Left kidney (tissue), 8 donors: ENCODE data around the gene SLC19A3. TPM values are rescaled to one million over a fixed set of nuclear protein-coding genes. Genes with fewer than 3 reads are reported as not detected.
A peak's percentile ranks its signal among the peaks of the same experiment; 100 is the strongest.
"Not testable (repeated sequence)": the region's sequence is repeated elsewhere in the genome, so short reads cannot be mapped to it uniquely, and the experiment has no call there.

Experiments used
- DNase-seq: peaks from one replicate; pipeline ENCODE4 v3.0.0-alpha.2; 2013
- long read RNA-seq, 8 donors: transcript quantifications; one replicate each; lab custom pipeline, GENCODE V29; 2026
- polyA plus RNA-seq: library from polyadenylated mRNA; unstranded; fragments of 120-200 nt; gene quantifications from one replicate; pipeline ENCODE4 v1.2.1, GENCODE V29; 2013; ENCODE audit not compliant: insufficient read length

SLC19A3 gene
- polyA plus RNA-seq: 10.7 TPM
- long read RNA-seq, donor 1: 0 reads
- long read RNA-seq, donor 2: 0 reads
- long read RNA-seq, donor 3: 0 reads
- long read RNA-seq, donor 4: 0 reads
- long read RNA-seq, donor 5, partial matches to known transcripts: 0 of 1 reads
- long read RNA-seq, donor 5, other reads (novel, unspliced or antisense): 0 of 1 reads
- long read RNA-seq, donor 6: 0 reads
- long read RNA-seq, donor 7: 0 reads
- long read RNA-seq, donor 8, full-length matches to known transcripts: 1 of 1 reads
- long read RNA-seq, donor 8, partial matches to known transcripts: 0 of 1 reads
- long read RNA-seq, donor 8, other reads (novel, unspliced or antisense): 0 of 1 reads

DNA sequence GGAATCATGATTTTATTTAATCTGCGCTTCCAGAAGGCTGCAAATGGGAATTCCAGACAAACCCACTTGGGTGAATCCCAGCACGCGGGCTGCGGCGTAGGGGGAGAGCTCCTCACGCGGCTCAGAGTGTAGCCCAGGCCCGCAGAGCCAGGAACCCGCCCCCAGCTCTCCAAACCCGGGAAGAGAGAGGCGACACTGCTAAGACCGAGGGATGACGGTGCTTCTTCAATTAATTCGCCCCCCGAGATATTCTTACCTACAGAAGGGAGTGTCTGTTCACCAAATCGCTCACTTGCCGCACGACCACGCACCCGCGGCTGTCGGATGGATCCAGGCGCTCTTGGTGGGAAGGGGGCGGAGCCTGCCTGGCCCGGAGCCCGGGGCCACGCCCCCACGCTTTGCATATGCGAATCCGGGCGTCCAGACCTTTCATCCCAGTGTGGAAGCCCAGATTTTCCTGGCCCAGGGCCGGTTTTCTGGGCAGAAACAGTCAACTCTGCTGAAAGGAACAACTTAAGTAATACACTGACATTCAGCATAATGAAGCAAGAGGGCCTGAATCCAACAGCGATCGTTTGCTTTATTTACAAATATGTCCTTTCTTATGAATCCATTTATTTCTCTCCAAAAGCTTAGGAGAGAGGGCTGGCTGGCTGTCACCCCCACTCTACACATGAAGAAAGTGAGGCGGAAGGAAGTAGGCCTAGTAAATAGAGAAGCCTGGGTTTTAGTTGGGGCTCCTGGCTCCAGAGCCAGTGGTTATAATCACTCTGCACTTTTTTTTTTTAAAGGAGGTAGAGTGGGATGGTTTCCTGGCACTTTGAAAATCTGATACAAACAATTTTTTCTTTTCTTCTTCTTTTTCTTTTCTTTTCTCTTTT is at the start of gene SLC19A3:
Gene SLC19A3 (minus strand): TSS at position 342 of the 881 bp plus-strand sequence. CDS start 15,710 bp downstream, outside the sequence.
- DNase-seq: peak; percentile 75

DNA sequence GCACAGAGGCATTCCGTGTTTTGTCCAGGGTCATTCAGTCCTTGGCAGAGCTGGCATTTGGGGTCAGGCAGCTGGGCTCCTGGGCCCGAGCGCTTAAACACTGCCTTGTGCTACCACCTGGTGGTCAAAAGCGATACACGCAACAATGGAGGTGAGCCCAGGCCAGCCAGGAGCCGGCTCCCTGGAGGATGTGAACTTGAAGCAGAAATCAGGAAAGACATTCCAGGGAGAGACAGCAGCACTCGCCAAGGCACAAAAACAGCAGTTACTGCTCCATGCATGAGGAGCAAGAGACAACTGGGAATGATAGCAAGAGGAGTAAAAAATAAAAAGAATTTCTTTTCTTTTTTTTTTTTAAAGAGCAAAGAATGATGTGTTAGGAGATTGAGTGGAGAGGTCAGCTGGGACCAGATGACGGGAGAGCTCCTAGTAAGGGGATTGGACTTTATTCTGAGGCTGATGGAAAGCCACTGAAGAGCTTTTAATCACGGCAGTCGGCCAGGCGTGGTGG is 48.6 kb upstream of the SLC19A3 start:
- peak; percentile 75 for DNase-seq

DNA sequence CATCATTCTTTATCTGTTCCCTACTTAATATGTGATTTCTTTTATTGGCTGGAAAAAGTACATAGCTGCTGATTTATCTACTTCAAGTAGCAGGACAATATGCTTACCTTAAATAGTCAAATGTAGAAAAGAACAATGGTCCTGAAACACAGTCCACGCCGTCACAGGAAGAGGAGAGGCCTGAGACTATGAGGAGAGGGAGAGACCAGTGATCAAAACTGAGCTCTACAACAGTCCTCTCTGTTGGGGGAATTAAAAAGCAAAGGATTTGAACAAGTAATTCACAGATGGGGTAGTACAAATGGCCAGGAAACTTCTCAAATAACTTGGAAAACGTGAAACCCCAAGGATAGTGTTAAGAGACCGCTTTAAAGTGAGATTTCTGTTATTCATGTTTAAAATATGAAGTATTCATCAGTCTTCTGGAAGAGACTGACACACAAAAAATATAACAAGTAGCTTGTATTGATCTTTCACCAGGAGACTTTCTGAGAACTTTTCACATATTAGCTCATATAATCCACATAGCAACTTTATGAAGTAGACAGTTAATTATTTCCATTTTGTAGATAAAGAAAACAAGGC is 48.1 kb upstream of the SLC19A3 start:
- DNase-seq: no peak

DNA sequence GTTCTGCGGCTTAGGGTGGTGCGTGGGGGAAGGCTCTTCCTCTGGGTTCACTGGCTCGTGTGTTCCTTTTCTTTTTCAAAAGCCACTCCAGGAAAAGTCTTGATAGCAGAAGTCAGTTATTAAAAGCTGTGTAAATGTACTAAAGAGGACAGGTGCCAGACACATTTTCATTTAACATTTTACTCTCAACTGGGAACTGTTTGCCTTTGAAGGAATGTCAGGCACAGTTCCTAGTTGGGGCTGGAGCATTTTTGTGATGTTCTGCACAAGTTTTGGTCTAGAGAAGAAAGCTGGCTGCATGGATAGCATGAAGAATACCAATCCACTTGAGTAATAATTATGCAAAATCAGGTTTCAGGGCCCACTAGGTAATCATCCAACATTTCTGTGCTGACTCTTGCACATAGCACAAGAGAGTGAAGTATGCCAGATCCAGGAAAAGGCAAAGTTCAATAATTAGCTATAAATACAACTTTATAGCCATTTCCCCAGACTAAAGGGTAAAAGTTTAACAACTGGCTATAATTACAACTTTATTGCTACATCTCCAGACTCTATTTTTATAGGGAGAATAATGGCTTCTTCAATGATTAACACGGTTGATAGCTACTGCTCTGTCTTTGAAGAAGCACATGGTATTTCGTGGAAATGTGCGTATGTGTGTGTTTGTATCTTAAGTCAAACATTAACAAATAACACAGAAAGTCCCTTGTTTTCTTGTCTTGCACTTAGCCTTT is 44.1 kb upstream of the SLC19A3 start:
- DNase-seq: peak; percentile 60

DNA sequence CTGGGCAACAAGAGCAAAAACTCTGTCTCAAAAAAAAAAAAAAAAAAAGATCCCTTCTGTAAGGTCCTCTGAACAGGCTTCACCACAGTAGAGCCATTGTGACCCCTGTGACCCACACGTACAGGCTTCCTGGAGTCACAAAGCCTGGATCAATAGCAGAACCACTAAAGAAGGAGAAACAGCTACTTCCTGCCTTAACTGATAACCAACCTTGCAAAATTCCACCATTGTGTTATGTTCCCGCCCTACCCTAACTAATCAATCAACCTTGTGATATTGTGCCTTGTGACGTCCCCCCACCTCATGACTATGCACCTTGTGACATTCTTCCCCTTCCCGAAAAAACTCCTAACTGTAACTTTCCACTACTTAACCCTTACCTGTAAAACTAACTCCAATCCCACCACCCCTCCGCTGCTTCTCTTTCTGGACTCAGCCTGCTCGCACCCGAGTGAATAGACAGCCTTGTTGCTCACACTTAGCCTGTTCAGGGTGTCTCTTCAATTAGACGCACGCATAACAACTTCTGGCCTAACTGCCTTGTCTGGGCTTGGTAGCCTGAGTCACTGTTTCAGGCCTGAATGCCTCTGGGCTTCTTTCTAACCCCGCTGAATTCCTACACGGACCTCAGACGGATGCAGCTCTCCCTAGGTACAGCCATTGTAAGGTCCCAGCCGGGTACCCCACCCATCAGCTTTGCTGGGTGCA is 41.7 kb upstream of the SLC19A3 start:
- no peak for DNase-seq

DNA sequence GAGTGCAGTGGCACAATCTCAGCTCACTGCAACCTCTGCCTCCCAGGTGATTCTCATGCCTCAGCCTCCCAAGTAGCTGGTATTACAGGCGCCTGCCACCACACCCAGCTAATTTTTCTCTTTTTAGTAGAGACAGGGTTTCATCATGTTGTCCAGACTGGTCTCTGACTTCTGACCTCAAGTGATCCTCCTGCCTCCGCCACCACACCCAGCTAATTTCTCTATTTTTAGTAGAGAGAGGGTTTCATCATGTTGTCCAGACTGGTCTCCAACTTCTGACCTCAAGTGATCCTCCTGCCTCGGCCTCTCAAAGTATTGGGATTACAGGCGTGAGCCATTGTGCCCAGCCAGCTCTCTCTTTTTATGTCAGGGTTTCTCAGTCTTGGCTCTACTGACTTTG is 38.4 kb upstream of the SLC19A3 start:
- not testable (repeated sequence) for DNase-seq

DNA sequence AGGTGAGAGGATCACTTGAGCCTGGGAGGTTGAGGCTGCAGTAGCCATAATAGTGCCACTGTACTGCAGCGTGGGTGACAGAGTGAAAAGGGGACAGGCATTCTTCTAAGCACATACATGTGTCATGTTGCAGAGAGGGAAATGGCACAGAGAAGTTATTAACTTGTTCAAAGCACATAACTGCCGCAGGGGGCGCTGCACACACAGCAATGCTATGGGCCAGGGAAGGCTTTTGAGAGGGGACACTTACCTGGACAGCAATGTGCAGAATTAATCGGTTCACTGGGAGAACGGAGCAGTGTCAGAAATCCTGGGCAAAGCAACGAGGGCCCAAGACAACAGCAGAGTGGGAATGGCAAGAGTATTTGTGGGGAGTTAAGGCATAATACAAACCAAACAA is 30.3 kb upstream of the SLC19A3 start:
- no peak for DNase-seq

DNA sequence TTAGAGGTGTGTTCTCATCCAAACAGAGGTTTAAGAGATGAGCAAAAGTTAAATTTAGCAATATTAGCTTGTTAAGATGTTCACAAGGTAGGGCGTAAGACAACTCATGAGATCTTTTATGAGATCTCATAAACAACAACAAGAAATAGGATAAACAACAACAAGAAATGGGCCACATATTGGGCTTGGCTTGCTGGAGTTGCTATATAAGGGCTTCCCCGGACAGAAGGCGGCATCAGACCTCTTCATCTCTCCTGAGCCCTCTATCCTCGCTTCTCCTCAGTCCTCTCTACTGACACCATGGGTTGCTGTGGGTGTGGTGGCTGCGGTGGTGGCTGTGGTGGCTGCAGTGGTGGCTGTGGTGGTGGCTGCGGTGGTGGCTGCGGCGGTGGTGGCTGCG is 27.8 kb upstream of the SLC19A3 start, which contains the start of gene SCYGR8:
Gene SCYGR8 (plus strand): TSS at position 301 of the 400 bp plus-strand sequence. CDS start 0 bp downstream, at position 301.
- no peak for DNase-seq

DNA sequence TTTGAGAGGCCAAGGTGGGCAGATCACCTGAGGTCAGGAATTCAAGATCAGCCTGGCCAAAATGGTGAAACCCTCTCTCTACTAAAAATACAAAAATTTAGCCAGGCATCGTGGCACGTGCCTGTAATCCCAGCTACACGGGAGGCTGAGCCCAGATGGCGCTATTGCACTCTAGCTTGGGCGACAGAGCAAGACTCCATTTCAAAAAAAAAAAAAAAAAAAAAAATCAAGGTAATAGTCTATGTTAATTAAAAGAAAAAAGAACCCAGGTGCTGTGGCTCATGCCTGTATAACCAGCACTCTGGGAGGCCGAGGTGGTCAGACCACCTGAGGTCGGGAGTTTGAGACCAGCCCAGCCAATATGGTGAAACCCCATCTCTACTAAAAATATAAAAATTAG is 22.9 kb upstream of the SLC19A3 start:
- DNase-seq: not testable (repeated sequence)

DNA sequence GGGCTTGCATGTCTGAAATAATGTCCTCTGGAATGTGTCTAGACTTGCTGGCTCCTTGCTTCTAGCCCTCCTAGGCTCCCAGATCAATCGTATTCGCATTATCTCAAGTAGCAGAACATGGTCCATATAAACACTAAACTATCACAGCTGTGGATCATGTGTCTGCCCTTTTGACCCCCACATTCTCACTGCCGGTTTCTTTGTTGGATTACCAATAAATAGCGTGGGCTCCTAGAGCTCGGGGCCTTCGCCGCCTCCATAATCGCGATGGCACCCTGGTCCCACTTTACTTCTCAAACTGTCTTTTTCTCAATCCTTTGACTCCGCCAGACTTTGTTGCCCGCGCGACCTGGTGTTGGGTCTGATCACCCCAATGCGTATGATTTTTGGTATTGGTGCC is 21.5 kb upstream of the SLC19A3 start:
- no peak for DNase-seq

DNA sequence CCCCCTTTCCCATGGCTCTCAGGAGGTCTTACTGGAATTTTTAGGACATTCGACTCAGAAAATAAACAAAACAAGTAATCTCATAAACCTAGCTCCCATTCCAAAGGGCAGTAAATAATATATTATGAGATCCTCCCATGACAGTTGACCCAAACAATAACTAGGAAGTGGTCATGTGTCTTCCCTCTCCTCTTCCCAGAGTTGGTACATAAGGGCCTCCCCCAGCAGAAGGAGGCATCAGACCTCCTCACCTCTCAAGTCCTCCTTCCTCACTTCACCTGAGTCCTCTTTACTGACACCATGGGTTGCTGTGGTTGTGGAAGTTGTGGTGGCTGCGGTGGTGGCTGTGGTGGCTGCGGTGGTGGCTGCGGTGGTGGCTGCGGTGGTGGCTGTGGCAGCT is 10.2 kb upstream of the SLC19A3 start, which contains the start of gene SCYGR7:
Gene SCYGR7 (plus strand): TSS at position 301 of the 400 bp plus-strand sequence. CDS start 0 bp downstream, at position 301.
- DNase-seq: no peak

DNA sequence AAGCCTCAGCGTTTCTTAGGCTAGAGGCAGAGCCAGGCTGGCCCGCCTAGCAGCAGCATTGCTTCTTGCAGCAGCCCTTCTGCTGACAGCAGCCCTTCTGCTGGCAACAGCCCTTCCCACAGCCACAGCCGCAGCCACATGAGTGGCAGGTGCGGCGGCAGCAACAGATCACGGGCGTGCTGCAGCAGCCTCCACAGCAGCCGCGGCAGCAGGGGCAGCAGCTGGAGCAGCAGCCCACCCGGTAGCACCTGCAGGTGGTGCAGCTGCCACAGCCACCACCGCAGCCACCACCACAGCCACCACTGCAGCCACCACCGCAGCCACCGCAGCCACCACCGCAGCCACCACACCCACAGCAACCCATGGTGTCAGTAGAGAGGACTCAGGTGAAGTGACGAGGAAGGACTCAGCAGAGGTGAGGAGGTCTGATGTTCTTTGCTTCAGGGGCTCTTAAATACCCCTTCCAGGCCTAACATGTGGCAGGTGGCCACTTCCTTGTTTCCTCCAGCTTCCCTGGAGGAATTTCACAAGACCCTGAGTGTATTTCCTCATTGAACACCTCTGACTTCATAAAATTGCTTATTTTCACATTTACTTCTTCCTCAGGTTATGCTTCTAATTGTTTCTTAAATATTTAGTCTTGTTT is 6.7 kb upstream of the SLC19A3 start, which contains the start of gene SCYGR6:
Gene SCYGR6 (minus strand): TSS at position 364 of the 646 bp plus-strand sequence. CDS start 0 bp downstream, at position 364.
- no peak for DNase-seq

DNA sequence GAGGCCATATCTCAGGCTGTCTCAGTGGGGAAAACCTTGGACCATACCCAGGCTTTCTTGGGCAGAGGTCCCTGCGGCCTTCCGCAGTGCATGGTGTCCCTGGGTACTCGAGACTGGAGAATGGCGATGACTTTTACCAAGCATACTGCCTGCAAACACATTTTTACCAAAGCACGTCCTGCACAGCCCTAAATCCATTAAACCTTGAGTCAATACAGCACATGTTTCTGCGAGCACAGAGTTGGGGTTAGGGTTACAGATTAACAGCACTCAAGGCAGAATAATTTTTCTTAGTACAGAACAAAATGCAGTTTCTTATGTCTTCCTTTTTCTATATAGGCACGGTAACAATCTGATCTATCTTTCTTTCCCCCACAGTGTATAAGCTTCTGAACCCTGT is 5.0 kb upstream of the SLC19A3 start:
- DNase-seq: not testable (repeated sequence)

DNA sequence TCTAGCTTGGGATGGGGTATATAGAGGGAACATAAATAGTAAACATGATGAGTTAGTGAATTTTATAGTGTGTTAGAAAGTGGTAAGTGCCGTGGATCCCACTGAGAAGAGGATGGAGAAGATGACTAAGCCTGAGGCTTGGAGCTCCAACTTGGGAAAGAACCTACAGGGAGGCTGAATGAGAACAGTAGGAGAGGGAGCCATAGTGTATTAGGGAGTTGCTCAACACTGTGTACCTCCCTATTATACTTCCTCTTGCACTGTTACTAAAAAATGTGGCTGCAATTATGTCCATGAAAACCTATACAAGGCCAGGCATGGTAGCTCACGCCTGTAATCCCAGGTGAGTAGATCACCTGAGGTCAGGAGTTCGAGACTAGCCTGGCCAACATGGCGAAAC is 2.9 kb upstream of the SLC19A3 start:
- DNase-seq: no peak

DNA sequence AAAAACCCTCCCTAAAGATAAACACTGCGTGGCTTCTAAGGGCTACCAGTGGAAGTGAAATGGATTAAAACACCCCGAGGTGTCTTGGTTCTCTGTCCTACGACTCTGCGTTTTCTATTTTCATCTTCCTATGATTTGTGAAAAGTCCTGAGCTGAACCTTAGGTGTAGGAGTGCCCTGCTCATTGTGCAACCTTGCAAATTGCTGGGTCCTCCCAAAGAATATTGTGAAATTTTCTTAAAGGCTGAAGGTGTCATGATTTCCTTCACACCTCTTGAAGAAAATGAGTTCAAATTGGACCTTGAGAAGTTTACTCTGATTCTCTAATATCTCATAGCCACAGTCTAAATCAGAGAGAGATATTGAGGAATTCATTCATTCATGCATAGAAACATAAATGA is 1.8 kb upstream of the SLC19A3 start:
- no peak for DNase-seq

DNA sequence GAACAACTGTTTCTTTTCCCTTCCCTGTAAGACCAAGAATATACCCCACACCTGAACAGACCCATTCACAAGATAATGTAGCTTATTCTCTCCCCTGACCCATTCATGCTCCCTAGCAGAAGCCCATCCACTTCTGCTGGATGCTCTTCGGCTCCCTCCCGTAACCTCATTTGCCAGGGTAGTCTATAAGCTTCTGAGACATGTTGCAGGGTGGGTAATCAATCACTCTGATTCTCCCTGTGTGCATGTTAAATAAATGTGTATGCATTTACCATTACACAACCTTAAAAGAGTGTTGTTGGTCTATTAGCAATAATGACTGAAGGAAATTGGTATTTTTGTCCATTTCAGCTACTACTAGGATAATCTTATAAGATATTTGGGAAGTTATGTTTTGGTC is 1.3 kb downstream of the SLC19A3 start:
- no peak for DNase-seq

DNA sequence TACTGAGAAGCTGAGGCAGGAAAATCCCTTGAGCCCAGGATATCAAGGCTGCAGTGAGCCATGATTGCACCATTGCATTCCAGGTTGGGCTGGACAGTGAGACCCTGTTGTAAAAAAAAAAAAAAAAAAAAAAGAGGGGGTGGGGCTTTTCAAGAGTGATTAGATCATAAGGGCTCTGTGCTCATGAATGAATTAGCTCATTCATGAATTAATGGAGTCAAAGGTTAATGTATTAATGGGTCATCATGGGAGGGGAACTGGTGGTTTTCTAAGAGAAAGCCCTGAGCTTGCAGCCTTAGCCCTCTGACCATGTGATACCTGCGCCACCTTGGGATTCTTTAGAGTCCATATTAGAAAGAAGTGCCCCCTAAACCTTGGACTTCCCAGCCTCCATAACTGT is 4.5 kb downstream of the SLC19A3 start:
- no peak for DNase-seq

DNA sequence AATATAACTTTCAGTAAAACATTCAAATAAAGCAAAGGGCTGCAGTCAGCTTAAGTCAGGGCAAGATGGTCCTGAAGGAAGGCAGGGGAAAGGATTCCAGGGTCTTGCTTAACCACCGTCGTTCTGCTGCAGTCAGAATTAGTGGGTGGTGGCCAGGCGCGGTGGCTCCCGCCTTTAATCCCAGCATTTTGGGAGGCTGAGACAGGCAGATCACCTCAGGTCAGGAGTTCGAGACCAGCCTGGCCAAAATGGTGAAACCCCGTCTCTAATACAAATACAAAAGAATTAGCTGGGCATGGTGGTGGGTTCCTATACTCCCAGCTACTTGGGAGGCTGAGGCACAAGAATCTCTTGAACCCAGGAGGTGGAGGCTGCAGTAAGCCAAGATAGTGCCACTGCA is 6.8 kb downstream of the SLC19A3 start:
- DNase-seq: no peak

DNA sequence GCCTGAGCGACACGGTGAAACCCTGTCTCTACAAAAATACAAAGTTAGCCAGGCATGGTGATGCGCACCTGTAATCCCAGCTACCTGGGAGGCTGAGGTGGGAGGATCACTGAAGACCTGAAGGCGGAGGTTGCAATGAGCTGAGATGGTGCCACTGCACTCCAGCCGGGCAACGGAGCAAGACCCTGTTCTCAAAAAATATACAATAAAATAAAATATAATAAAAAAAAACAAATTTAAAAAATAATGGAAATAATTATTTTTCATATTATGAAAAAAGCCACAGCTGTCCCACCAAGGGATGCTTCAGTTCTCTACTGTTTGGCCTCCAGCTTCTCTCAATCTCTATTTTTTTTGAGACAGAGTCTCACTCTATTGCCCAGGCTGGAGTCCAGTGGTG is 10.4 kb downstream of the SLC19A3 start:
- no peak for DNase-seq

DNA sequence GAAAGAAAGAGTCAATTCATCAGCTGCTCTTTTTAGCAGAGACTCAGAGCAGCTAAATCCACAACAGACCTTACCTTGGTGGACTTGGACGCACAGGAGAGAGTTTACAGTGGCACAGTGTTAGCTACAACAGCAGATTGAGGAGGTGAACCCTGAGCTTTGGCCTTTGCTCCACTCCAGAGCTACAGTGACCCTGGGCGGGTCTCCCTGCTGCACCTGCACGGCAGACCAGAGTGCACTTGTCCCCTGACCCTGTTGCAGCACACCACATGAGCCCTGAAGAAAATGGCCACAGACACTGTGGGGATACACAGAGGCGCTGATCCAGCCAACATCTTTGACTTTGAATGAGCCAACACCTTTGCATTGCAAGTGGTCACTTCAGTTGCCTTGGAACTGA is 11.0 kb downstream of the SLC19A3 start:
- no peak for DNase-seq
